ENCODE data around the gene LAMB1.

The LAMB1 gene

GRCh38 chr7:107955394-107955793 lies 47.6 kb downstream of the LAMB1 start:
- no peak overlapping the region for H3K4me3 ChIP-seq (ENCODE audit: low read length)
- no peak for TF ChIP-seq CTCF (conservative IDR thresholded peaks at IDR 0.05; ENCODE audit: low read length)
- DNase-seq (ENCODE audit: low read depth): no peak

- TF ChIP-seq CTCF (conservative IDR thresholded peaks at IDR 0.05; ENCODE audit: low read length): no peak
- no peak for DNase-seq (ENCODE audit: low read depth)
- H3K4me3 ChIP-seq (ENCODE audit: low read length): no peak overlapping the region
These were observed 49.0 kb downstream of the LAMB1 start for GRCh38 chr7:107953924-107954303.

- no peak for DNase-seq (ENCODE audit: low read depth)
- no peak for TF ChIP-seq CTCF (conservative IDR thresholded peaks at IDR 0.05; ENCODE audit: low read length)
- no peak overlapping the region for H3K4me3 ChIP-seq (ENCODE audit: low read length)
These were observed 49.6 kb downstream of the LAMB1 start for GRCh38 chr7:107953265-107953923.

- no peak for TF ChIP-seq CTCF (conservative IDR thresholded peaks at IDR 0.05; ENCODE audit: low read length)
- no peak for DNase-seq (ENCODE audit: low read depth)
- H3K4me3 ChIP-seq (ENCODE audit: low read length): no peak overlapping the region
These were observed 51.1 kb downstream of the LAMB1 start for GRCh38 chr7:107951896-107952295.

GRCh38 chr7:107951172-107951787 lies 51.7 kb downstream of the LAMB1 start:
- H3K4me3 ChIP-seq (ENCODE audit: low read length): no peak overlapping the region
- no peak for DNase-seq (ENCODE audit: low read depth)
- TF ChIP-seq CTCF (conservative IDR thresholded peaks at IDR 0.05; ENCODE audit: low read length): no peak

- H3K4me3 ChIP-seq (ENCODE audit: low read length): no peak overlapping the region
- TF ChIP-seq CTCF (conservative IDR thresholded peaks at IDR 0.05; ENCODE audit: low read length): no peak
- no peak for DNase-seq (ENCODE audit: low read depth)
These were observed 53.5 kb downstream of the LAMB1 start for GRCh38 chr7:107949443-107949935.

Measured in AG10803 (cell line).